ENCODE measurements around the gene ABLIM1.

- no peak for TF ChIP-seq YY1 (tag by site-specific recombination; IDR thresholded peaks at IDR 0.05)
- TF ChIP-seq CTCF (tag by site-specific recombination; IDR thresholded peaks at IDR 0.05) = no peak
- TF ChIP-seq ZNF10 (tag by site-specific recombination; IDR thresholded peaks at IDR 0.05) = no peak
- no peak for TF ChIP-seq HOXA7 (CRISPR knock-in tag; IDR thresholded peaks at IDR 0.05; ENCODE audit: borderline replicate concordance)
- no peak for TF ChIP-seq ZNF473 (tag by site-specific recombination; IDR thresholded peaks at IDR 0.05)
- TF ChIP-seq ZNF423 (tag by site-specific recombination; IDR thresholded peaks at IDR 0.05) = no peak
- TF ChIP-seq ZNF184 (tag by site-specific recombination; IDR thresholded peaks at IDR 0.05) = no peak
- no peak for TF ChIP-seq ZNF157 (tag by site-specific recombination; IDR thresholded peaks at IDR 0.05)
- no peak for TF ChIP-seq REST (tag by site-specific recombination; IDR thresholded peaks at IDR 0.05)
- TF ChIP-seq ZBTB26 (tag by site-specific recombination; optimal IDR thresholded peaks at IDR 0.05) = no peak
- TF ChIP-seq KLF17 (tag by site-specific recombination; IDR thresholded peaks at IDR 0.05) = no peak
Observed at GRCh38 chr10:114471906-114472876, 185.9 kb downstream of the ABLIM1 start.
